Gastrocnemius medialis (tissue), 4 donors: ENCODE data around the gene ELF3. TPM values are rescaled to one million over a fixed set of nuclear protein-coding genes. Genes with fewer than 3 reads are reported as not detected.
"Not testable (repeated sequence)": the region's sequence is repeated elsewhere in the genome, so short reads cannot be mapped to it uniquely, and the experiment has no call there.

Source experiments
- ATAC-seq, 2 donors: fragments of 150-250 bp; one replicate each; pipeline ENCODE4 v1.9.1; 2016
- DNase-seq, 2 donors: peaks; one replicate each; pipeline ENCODE4 v3.0.0-alpha.2; 2019
- H3K27ac ChIP-seq, 4 donors: fragments of 200-600 bp; sonication (generic); 1 replicate in 1 of 4; 2 replicates in 3 of 4; pipeline ENCODE4 v1.5.1; 2016 to 2018; ENCODE audit warnings: mild to moderate bottlenecking in 2 of 4, moderate library complexity in 1 of 4
- H3K27me3 ChIP-seq, 3 donors: fragments of 200-600 bp; sonication (generic) in 2 of 3; 1 replicate in 1 of 3; 2 replicates in 2 of 3; pipeline versions ENCODE4 v1.5.1 to v1.6.0; 2016 to 2019; ENCODE audit warnings: mild to moderate bottlenecking in 1 of 3, moderate library complexity in 1 of 3
- H3K36me3 ChIP-seq, 2 donors: fragments of 200-600 bp; sonication (generic) in 1 of 2; one replicate each; pipeline ENCODE4 v1.5.1; 2017 to 2018
- H3K4me1 ChIP-seq, 2 donors: fragments of 200-600 bp; sonication (generic) in 1 of 2; one replicate each; pipeline ENCODE4 v1.5.1; 2016 to 2017; ENCODE audit warnings: mild to moderate bottlenecking in 2 of 2
- H3K4me3 ChIP-seq, 4 donors: fragments of 200-600 bp; sonication (generic) in 3 of 4; 1 replicate in 1 of 4; 2 replicates in 3 of 4; pipeline ENCODE4 v1.5.1; 2016 to 2019; ENCODE audit warnings: mild to moderate bottlenecking in 2 of 4
- H3K9me3 ChIP-seq, 3 donors: fragments of 200-600 bp; sonication (generic) in 2 of 3; 1 replicate in 1 of 3; 2 replicates in 2 of 3; pipeline ENCODE4 v1.5.1; 2016 to 2019
- POLR2A ChIP-seq, 2 donors: fragments of 450-650 bp; IDR thresholded peaks; one replicate each; pipeline ENCODE4 v1.6.1; 2017; ENCODE audit warnings: antibody characterized with exemption in 2 of 2, mild to moderate bottlenecking in 2 of 2, moderate library complexity in 2 of 2
- in situ Hi-C, 4 donors: fragments of 200-750 bp; cut with MboI; loops; one replicate each; pipeline versions ENCODE4 v1.15.0 to v1.8.0; 2017; ENCODE audit warnings: low sequenced_read_pairs in 4 of 4
- intact Hi-C: fragments of 100-400 bp; cut with DNase I; formaldehyde crosslinking; loops from one replicate; pipeline ENCODE4 v1.15.1; 2023; ENCODE audit warnings: low total_unique reads
- total RNA-seq, 4 donors: library from RNA; depleted of rRNA; stranded (reverse); fragments of >200 nt; gene quantifications; one replicate each; pipeline versions ENCODE4 v1.1.0 to v1.2.3, GENCODE V29; 2016
- TF ChIP-seq, protein P1 (sequence below), 5 experiments: fragments of 450-650 bp in 3 of 5; fragments of 200-600 bp in 2 of 5; sonication (generic) in 2 of 5; IDR thresholded peaks in 4 of 5; conservative IDR thresholded peaks in 1 of 5; 1 replicate in 4 of 5; 2 replicates in 1 of 5; pipeline ENCODE4 v1.5.1; 2016 to 2019; ENCODE audit warnings: antibody characterized with exemption in 5 of 5, mild to moderate bottlenecking in 3 of 5, moderate library complexity in 3 of 5

The ELF3 gene
- total RNA-seq, 4 donors from 2014 or later = 0.10 to 3.8 (median 0.73) TPM; not detected in 1

DNA sequence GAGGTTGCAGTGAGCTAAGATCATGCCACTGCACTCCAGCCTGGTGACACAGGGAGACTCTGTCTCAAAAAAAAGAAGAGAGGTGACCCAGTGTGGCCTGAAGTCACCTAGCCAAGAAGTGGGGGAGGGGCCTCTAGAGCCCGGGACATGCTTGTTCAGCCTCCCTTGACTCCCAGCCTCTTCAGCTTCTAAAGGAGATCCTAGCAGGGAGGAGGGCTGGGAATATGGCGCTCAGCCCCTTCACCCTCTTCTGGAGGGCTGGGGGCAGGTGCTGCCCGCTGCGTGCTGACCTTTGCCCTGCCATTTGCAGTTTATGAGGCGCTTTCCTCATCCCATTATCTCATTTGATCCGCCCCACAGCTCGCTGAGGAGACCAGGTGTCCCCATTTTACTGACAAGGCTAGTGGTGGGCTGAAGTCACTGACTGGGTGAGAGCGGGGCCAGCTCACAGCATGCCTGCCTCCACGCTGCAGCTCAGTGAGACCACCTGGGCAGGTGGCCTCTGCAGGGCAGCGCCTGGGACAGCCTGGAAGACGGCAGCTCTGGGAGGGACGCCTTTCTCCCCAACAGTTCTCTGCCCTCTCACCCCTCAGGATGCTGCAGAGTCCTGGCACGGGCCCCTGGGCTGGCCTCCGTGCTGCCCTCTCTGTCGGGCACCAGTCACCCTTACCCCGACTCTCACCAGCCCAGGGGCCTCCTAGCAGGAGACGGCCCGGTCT lies 7.5 kb downstream of the ELF3 start:
- Histone ChIP-seq H3K4me3 (no peak overlapping the region), H3K36me3 (no peaks in the 10 kb centered on the region), H3K27me3 (no peaks in the 10 kb centered on the region), H3K4me1 (no peaks in the 10 kb centered on the region), H3K9me3 (no peaks in the 10 kb centered on the region), H3K27ac (no peak overlapping the region)
- in situ Hi-C loops (loop anchor here in 2 of 4 donors (10.0 kb wide), 1 partner anchor 97 kb away; no protein-coding TSS in a partner anchor), intact Hi-C loops (no loop called here)
- TF ChIP-seq POLR2A (IDR thresholded peaks at IDR 0.05) = no peak
- TF ChIP-seq, protein P1, sequence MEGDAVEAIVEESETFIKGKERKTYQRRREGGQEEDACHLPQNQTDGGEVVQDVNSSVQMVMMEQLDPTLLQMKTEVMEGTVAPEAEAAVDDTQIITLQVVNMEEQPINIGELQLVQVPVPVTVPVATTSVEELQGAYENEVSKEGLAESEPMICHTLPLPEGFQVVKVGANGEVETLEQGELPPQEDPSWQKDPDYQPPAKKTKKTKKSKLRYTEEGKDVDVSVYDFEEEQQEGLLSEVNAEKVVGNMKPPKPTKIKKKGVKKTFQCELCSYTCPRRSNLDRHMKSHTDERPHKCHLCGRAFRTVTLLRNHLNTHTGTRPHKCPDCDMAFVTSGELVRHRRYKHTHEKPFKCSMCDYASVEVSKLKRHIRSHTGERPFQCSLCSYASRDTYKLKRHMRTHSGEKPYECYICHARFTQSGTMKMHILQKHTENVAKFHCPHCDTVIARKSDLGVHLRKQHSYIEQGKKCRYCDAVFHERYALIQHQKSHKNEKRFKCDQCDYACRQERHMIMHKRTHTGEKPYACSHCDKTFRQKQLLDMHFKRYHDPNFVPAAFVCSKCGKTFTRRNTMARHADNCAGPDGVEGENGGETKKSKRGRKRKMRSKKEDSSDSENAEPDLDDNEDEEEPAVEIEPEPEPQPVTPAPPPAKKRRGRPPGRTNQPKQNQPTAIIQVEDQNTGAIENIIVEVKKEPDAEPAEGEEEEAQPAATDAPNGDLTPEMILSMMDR (IDR thresholded peaks at IDR 0.05 in 4 of 5, conservative IDR thresholded peaks at IDR 0.05 in 1 of 5) = no peak
- ATAC-seq = no peak
- no peak for DNase-seq

GRCh38 chr1:202018468-202019234 lies 8.3 kb downstream of the ELF3 start:
- Histone ChIP-seq H3K4me3 (no peak overlapping the region), H3K36me3 (no peaks in the 10 kb centered on the region), H3K27me3 (no peaks in the 10 kb centered on the region), H3K4me1 (no peaks in the 10 kb centered on the region), H3K27ac (no peak overlapping the region), H3K9me3 (no peaks in the 10 kb centered on the region)
- ATAC-seq (no peak), DNase-seq (no peak)
- in situ Hi-C loops = loop anchor here in 2 of 4 donors (10.0 kb wide), 1 partner anchor 96 kb away; no protein-coding TSS in a partner anchor
- TF ChIP-seq, protein P1 (IDR thresholded peaks at IDR 0.05 in 4 of 5, conservative IDR thresholded peaks at IDR 0.05 in 1 of 5) = no peak
- TF ChIP-seq POLR2A (IDR thresholded peaks at IDR 0.05) = no peak
- intact Hi-C loops = no loop called here

- ATAC-seq, H3K9me3 ChIP-seq, H3K27me3 ChIP-seq, intact Hi-C loops, H3K4me1 ChIP-seq, H3K27ac ChIP-seq, H3K36me3 ChIP-seq, H3K4me3 ChIP-seq, DNase-seq: not testable (repeated sequence)
- in situ Hi-C loops = loop anchor here in 2 of 4 donors (10.0 kb wide), 1 partner anchor 96 kb away; no protein-coding TSS in a partner anchor
Observed at GRCh38 chr1:202019235-202019558, 8.8 kb downstream of the ELF3 start.

GRCh38 chr1:202023001-202023433 lies 12.6 kb downstream of the ELF3 start:
- in situ Hi-C loops (no loop called here), intact Hi-C loops (no loop called here)
- no peak overlapping the region for H3K27ac ChIP-seq
- TF ChIP-seq POLR2A (IDR thresholded peaks at IDR 0.05) = no peak
- TF ChIP-seq, protein P1 (IDR thresholded peaks at IDR 0.05 in 4 of 5, conservative IDR thresholded peaks at IDR 0.05 in 1 of 5) = no peak
- H3K4me1 ChIP-seq = no peaks in the 10 kb centered on the region
- H3K36me3 ChIP-seq = no peaks in the 10 kb centered on the region
- no peaks in the 10 kb centered on the region for H3K27me3 ChIP-seq
- ATAC-seq (no peak), DNase-seq (no peak)
- no peaks in the 10 kb centered on the region for H3K9me3 ChIP-seq
- H3K4me3 ChIP-seq = no peak overlapping the region

DNA sequence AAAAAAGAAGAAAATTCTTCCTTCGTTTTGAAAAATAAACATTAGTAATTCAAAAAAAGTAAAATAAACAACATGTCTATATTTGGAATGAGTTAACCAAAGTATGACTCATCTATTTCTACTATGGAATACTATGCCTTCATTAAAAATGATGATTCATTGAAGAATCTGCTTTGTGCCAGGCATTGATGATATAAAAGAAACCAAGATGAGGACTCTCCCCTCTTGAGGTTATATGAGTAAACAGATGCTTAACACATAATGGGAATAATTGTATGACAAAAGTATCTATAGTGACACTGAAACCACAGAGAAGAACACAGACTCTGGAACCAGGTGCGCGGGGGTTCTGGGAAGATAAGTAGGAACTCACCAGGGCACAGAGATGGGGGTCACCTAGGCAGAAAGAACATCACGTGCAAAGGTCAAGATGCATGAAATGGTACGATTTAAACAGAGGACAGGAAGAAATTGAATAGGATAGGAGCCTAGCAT lies 18.8 kb downstream of the ELF3 start:
- ATAC-seq = no peak
- Histone ChIP-seq H3K27me3 (no peaks in the 10 kb centered on the region), H3K27ac (no peak overlapping the region), H3K4me3 (no peak overlapping the region), H3K9me3 (no peaks in the 10 kb centered on the region), H3K4me1 (no peaks in the 10 kb centered on the region), H3K36me3 (no peaks in the 10 kb centered on the region)
- TF ChIP-seq POLR2A (IDR thresholded peaks at IDR 0.05) = no peak
- intact Hi-C loops = no loop called here
- in situ Hi-C loops = no loop called here
- no peak for DNase-seq
